SH-SY5Y (cell line): ENCODE results near the gene CPSF4L.

Source experiments
- GATA2 ChIP-seq: IDR thresholded peaks from 2 replicates; pipeline ENCODE4 v1.6.1; 2011; ENCODE audit warnings: mild to moderate bottlenecking, low read depth, low read length
- GATA3 ChIP-seq: IDR thresholded peaks from 2 replicates; pipeline ENCODE4 v1.6.1; 2011; ENCODE audit warnings: low read depth, mild to moderate bottlenecking, low read length, moderate library complexity

GRCh38 chr17:73281928-73282327 is 20.2 kb upstream of the CPSF4L start:
- TF ChIP-seq GATA2 (no peak), GATA3 (no peak)
